HG02571 (cell line): ENCODE measurements around the gene PRR12.
A peak's percentile ranks its signal among the peaks of the same experiment; 100 is the strongest.

ENCODE experiments used
- ATAC-seq: cut with Tn5 transposase; IDR thresholded peaks from one replicate; pipeline ENCODE4 v1.9.1; 2021; ENCODE audit warnings: mild to moderate bottlenecking, moderate library complexity; ENCODE audit not compliant: unreplicated experiment

Gene PRR12

GRCh38 chr19:49591731-49592485 is 926 bp downstream of the PRR12 start:
- no peak for ATAC-seq

- ATAC-seq, result no peak
These were observed 1.7 kb downstream of the PRR12 start for GRCh38 chr19:49592486-49593232.

GRCh38 chr19:49593233-49594113 is 2.5 kb downstream of the PRR12 start:
- ATAC-seq, result peak; percentile 48

GRCh38 chr19:49594157-49594992 is 3.4 kb downstream of the PRR12 start:
- no peak for ATAC-seq

- no peak for ATAC-seq
These were observed 4.2 kb downstream of the PRR12 start for GRCh38 chr19:49594993-49595818.

- no peak for ATAC-seq
These were observed 4.9 kb downstream of the PRR12 start for GRCh38 chr19:49595819-49596404.

- no peak for ATAC-seq
These were observed 5.4 kb downstream of the PRR12 start for GRCh38 chr19:49596407-49596806.

- ATAC-seq, result no peak
These were observed 6.1 kb downstream of the PRR12 start for GRCh38 chr19:49596954-49597702.

GRCh38 chr19:49597703-49597974 is 6.7 kb downstream of the PRR12 start:
- no peak for ATAC-seq

- no peak for ATAC-seq
These were observed 8.7 kb downstream of the PRR12 start for GRCh38 chr19:49599378-49600295.

GRCh38 chr19:49601482-49602038 is 10.6 kb downstream of the PRR12 start:
- no peak for ATAC-seq

GRCh38 chr19:49602806-49603205 is 11.8 kb downstream of the PRR12 start:
- ATAC-seq, result no peak

GRCh38 chr19:49605605-49606004 is 14.6 kb downstream of the PRR12 start:
- ATAC-seq, result no peak

GRCh38 chr19:49609499-49610092 is 18.6 kb downstream of the PRR12 start:
- ATAC-seq, result no peak

- ATAC-seq, result no peak
These were observed 22.4 kb downstream of the PRR12 start for GRCh38 chr19:49613374-49613773.

- ATAC-seq, result no peak
These were observed 23.3 kb downstream of the PRR12 start for GRCh38 chr19:49614096-49614833.
